Breast epithelium (tissue), 4 donors: ENCODE measurements around the gene PEX16. TPM values are rescaled to one million over a fixed set of nuclear protein-coding genes. Genes with fewer than 3 reads are reported as not detected.
"Not testable (repeated sequence)": the region's sequence is repeated elsewhere in the genome, so short reads cannot be mapped to it uniquely, and the experiment has no call there.

ENCODE experiments used
- DNase-seq, 2 donors: peaks; one replicate each; pipeline ENCODE4 v3.0.0-alpha.2; 2019; ENCODE audit warnings: low spot score in 2 of 2
- H3K27ac ChIP-seq, 2 donors: fragments of 200-600 bp; sonication (generic) in 1 of 2; one replicate each; pipeline ENCODE4 v1.5.1; 2016 to 2019; ENCODE audit warnings: mild to moderate bottlenecking in 1 of 2
- H3K27me3 ChIP-seq, 2 donors: fragments of 200-600 bp; sonication (generic) in 1 of 2; one replicate each; pipeline versions ENCODE4 v1.5.1 to v1.6.0; 2017 to 2019; ENCODE audit warnings: control low read depth in 1 of 2, mild to moderate bottlenecking in 1 of 2
- H3K36me3 ChIP-seq: fragments of 200-600 bp; one replicate; pipeline ENCODE4 v1.5.1; 2019
- H3K4me1 ChIP-seq, 2 donors: fragments of 200-600 bp; sonication (generic); one replicate each; pipeline ENCODE4 v1.5.1; 2016 to 2019; ENCODE audit warnings: control low read depth in 1 of 2
- H3K4me3 ChIP-seq, 3 donors: fragments of 200-600 bp; sonication (generic); 1 replicate in 2 of 3; 2 replicates in 1 of 3; pipeline ENCODE4 v1.5.1; 2016 to 2019; ENCODE audit warnings: mild to moderate bottlenecking in 3 of 3, moderate library complexity in 2 of 3
- H3K9me3 ChIP-seq, 2 donors: fragments of 200-600 bp; sonication (generic) in 1 of 2; one replicate each; pipeline ENCODE4 v1.5.1; 2016 to 2019; ENCODE audit warnings: control low read depth in 1 of 2
- POLR2A ChIP-seq: fragments of 450-650 bp; IDR thresholded peaks from one replicate; pipeline ENCODE4 v1.6.1; 2016; ENCODE audit warnings: antibody characterized with exemption, mild to moderate bottlenecking, moderate library complexity
- POLR2AphosphoS5 ChIP-seq, 3 donors: sonication (generic); formaldehyde crosslinking; IDR thresholded peaks; one replicate each; pipeline ENCODE4 v1.6.1; 2017; ENCODE audit warnings: antibody characterized with exemption in 3 of 3
- intact Hi-C: fragments of 100-400 bp; cut with DNase I; formaldehyde crosslinking; loops from one replicate; pipeline ENCODE4 v1.15.1; 2023; ENCODE audit warnings: low total_unique reads
- total RNA-seq, 3 donors: library from RNA; depleted of rRNA; stranded (reverse); fragments of >200 nt; gene quantifications; one replicate each; pipeline ENCODE4 v1.1.0, GENCODE V29; 2016
- TF ChIP-seq, protein P1 (sequence below), 3 donors: fragments of 450-650 bp; IDR thresholded peaks; one replicate each; pipeline ENCODE4 v1.5.1; 2016 to 2017; ENCODE audit warnings: antibody characterized with exemption in 3 of 3, mild to moderate bottlenecking in 3 of 3, moderate library complexity in 3 of 3

The PEX16 gene
- total RNA-seq, 3 donors from 2014 or later = 22.1 to 32.8 (median 25.6) TPM

DNA sequence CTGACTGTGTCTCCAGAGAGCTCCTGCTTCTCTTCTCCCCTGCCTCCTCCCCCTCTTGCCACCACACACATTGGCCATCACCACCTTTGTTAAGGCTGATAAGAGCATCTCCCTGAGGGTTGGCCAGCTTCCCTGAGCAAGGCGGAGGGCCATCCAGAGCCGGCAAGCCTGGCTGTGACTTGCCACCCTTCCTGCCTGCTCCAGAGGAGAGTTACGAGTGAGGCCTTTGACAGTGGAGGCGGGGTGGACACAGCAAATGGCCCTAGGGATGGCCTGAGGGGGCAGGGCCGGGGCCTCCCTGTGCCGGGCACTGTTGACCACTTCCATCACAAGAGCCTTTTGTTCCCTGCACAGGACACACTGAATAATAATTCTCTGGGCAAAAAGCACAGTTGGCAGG, 16.1 kb downstream of the PEX16 start:
- intact Hi-C loops = no loop called here
- Histone ChIP-seq H3K4me1 (peaks cover 4 to 6% of the 10 kb centered on the region in 2 donors), H3K36me3 (no peaks in the 10 kb centered on the region), H3K27me3 (no peaks in the 10 kb centered on the region), H3K4me3 (no peak overlapping the region), H3K9me3 (no peaks in the 10 kb centered on the region), H3K27ac (no peak overlapping the region)
- TF ChIP-seq POLR2A (no peak), POLR2AphosphoS5 (IDR thresholded peaks at IDR 0.05) (no peak)
- TF ChIP-seq, protein P1, sequence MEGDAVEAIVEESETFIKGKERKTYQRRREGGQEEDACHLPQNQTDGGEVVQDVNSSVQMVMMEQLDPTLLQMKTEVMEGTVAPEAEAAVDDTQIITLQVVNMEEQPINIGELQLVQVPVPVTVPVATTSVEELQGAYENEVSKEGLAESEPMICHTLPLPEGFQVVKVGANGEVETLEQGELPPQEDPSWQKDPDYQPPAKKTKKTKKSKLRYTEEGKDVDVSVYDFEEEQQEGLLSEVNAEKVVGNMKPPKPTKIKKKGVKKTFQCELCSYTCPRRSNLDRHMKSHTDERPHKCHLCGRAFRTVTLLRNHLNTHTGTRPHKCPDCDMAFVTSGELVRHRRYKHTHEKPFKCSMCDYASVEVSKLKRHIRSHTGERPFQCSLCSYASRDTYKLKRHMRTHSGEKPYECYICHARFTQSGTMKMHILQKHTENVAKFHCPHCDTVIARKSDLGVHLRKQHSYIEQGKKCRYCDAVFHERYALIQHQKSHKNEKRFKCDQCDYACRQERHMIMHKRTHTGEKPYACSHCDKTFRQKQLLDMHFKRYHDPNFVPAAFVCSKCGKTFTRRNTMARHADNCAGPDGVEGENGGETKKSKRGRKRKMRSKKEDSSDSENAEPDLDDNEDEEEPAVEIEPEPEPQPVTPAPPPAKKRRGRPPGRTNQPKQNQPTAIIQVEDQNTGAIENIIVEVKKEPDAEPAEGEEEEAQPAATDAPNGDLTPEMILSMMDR (IDR thresholded peaks at IDR 0.05) = no peak
- DNase-seq = no peak

GRCh38 chr11:45900916-45901617, 16.6 kb downstream of the PEX16 start:
- DNase-seq = no peak
- Histone ChIP-seq H3K36me3 (no peaks in the 10 kb centered on the region), H3K27me3 (no peaks in the 10 kb centered on the region), H3K4me3 (peak overlapping the region; percentile 52 to 84 (median 63)), H3K27ac (peak overlapping the region; percentile 23 to 36), H3K4me1 (peaks cover 4 to 6% of the 10 kb centered on the region in 2 donors), H3K9me3 (no peaks in the 10 kb centered on the region)
- intact Hi-C loops = no loop called here
- TF ChIP-seq, protein P1 (IDR thresholded peaks at IDR 0.05) = no peak
- TF ChIP-seq POLR2A = no peak
- TF ChIP-seq POLR2AphosphoS5 (IDR thresholded peaks at IDR 0.05) = no peak

DNA sequence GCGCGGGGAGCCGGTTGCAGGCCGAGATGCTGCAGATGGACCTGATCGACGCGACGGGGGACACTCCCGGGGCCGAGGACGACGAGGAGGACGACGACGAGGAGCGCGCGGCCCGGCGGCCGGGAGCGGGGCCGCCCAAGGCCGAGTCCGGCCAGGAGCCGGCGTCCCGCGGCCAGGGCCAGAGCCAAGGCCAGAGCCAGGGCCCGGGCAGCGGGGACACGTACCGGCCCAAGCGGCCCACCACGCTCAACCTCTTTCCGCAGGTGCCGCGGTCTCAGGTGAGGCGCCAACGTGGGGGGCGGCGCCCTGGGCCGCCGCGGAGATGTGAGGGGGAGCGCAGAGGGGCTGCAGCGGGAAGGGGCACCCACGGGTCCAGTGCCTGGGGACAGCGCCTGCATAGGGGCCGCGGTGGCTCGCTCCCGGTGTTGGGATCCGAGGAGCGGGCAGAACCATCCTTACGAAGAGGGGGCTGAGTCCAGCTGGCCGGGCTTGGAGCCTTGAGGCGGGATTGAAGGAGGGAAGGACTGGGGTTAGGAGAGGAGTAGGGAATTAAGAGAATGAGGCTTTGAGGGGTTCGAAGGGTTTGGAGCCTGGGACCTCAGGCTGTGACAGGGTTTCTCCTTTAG, 17.4 kb downstream of the PEX16 start:
- H3K27ac ChIP-seq = peak overlapping the region; percentile 68 to 84
- intact Hi-C loops, DNase-seq: not testable (repeated sequence)

GRCh38 chr11:45899448-45900174, 18.1 kb downstream of the PEX16 start:
- no peaks in the 10 kb centered on the region for H3K27me3 ChIP-seq
- DNase-seq = peak; percentile 67 to 76
- TF ChIP-seq POLR2AphosphoS5 (IDR thresholded peaks at IDR 0.05) (peak in 1 of 3 donors; percentile 52), POLR2A (no peak)
- TF ChIP-seq, protein P1 (IDR thresholded peaks at IDR 0.05) = no peak
- no peaks in the 10 kb centered on the region for H3K9me3 ChIP-seq
- peak overlapping the region; percentile 68 to 84 for H3K27ac ChIP-seq
- peak overlapping the region; percentile 52 to 84 (median 63) for H3K4me3 ChIP-seq
- peaks cover 4 to 6% of the 10 kb centered on the region in 2 donors for H3K4me1 ChIP-seq
- no peaks in the 10 kb centered on the region for H3K36me3 ChIP-seq
- intact Hi-C loops = no loop called here

More for the DNA sequence above, 17.4 kb downstream of the PEX16 start:
- not testable (repeated sequence) for H3K36me3 ChIP-seq, H3K27me3 ChIP-seq, H3K9me3 ChIP-seq, H3K4me1 ChIP-seq
- peak overlapping the region; percentile 52 to 84 (median 63) for H3K4me3 ChIP-seq

- H3K4me3 ChIP-seq = peak overlapping the region; percentile 52 to 84 (median 63)
- H3K36me3 ChIP-seq = no peaks in the 10 kb centered on the region
- H3K9me3 ChIP-seq = no peaks in the 10 kb centered on the region
- H3K4me1 ChIP-seq = peaks cover 4 to 6% of the 10 kb centered on the region in 2 donors
- TF ChIP-seq POLR2A = no peak
- no peak for TF ChIP-seq POLR2AphosphoS5 (IDR thresholded peaks at IDR 0.05)
- TF ChIP-seq, protein P1 (IDR thresholded peaks at IDR 0.05) = no peak
- H3K27ac ChIP-seq = peak overlapping the region; percentile 68 to 84
- intact Hi-C loops = no loop called here
- H3K27me3 ChIP-seq = no peaks in the 10 kb centered on the region
- no peak for DNase-seq
Measured at GRCh38 chr11:45899086-45899447, 18.6 kb downstream of the PEX16 start.
